ENCODE data around the gene MTMR12. TPM values are rescaled to one million over a fixed set of nuclear protein-coding genes. Genes with fewer than 3 reads are reported as not detected.

MTMR12 gene
- total RNA-seq, 1 donor from 2014 or later = 25.6 TPM

DNA sequence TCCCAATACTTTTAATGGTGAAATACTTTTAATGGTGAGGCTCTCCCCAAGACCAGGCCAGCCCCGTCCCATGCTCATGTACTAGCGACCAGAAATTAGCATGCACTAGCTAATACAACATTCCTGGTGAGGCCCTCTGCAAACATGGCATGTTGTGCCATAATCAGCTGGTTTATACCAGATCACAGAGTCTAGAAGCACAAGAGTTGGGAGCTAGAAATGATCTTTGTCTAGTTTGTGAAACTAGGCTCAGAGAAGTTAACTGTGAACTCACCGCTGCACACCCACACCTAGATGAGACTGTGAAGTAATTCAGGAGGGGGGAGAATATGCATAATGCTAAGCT lies 37.4 kb downstream of the MTMR12 start:
- TF ChIP-seq, protein P1, sequence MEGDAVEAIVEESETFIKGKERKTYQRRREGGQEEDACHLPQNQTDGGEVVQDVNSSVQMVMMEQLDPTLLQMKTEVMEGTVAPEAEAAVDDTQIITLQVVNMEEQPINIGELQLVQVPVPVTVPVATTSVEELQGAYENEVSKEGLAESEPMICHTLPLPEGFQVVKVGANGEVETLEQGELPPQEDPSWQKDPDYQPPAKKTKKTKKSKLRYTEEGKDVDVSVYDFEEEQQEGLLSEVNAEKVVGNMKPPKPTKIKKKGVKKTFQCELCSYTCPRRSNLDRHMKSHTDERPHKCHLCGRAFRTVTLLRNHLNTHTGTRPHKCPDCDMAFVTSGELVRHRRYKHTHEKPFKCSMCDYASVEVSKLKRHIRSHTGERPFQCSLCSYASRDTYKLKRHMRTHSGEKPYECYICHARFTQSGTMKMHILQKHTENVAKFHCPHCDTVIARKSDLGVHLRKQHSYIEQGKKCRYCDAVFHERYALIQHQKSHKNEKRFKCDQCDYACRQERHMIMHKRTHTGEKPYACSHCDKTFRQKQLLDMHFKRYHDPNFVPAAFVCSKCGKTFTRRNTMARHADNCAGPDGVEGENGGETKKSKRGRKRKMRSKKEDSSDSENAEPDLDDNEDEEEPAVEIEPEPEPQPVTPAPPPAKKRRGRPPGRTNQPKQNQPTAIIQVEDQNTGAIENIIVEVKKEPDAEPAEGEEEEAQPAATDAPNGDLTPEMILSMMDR (IDR thresholded peaks at IDR 0.05; ENCODE audit: partially characterized antibody, unreplicated experiment) = no peak
- H3K9me3 Mint-ChIP-seq (ENCODE audit: unreplicated experiment) = no peaks in the 10 kb centered on the region
- no peaks in the 10 kb centered on the region for H3K27me3 Mint-ChIP-seq (ENCODE audit: unreplicated experiment)
- H3K36me3 Mint-ChIP-seq (ENCODE audit: unreplicated experiment) = no peaks in the 10 kb centered on the region
- H3K27ac Mint-ChIP-seq (ENCODE audit: unreplicated experiment) = no peak overlapping the region
- no peak overlapping the region for H3K4me3 Mint-ChIP-seq (ENCODE audit: unreplicated experiment)
- DNase-seq = no peak
- H3K4me1 Mint-ChIP-seq (ENCODE audit: low read depth, unreplicated experiment) = peaks cover 21% of the 10 kb centered on the region

DNA sequence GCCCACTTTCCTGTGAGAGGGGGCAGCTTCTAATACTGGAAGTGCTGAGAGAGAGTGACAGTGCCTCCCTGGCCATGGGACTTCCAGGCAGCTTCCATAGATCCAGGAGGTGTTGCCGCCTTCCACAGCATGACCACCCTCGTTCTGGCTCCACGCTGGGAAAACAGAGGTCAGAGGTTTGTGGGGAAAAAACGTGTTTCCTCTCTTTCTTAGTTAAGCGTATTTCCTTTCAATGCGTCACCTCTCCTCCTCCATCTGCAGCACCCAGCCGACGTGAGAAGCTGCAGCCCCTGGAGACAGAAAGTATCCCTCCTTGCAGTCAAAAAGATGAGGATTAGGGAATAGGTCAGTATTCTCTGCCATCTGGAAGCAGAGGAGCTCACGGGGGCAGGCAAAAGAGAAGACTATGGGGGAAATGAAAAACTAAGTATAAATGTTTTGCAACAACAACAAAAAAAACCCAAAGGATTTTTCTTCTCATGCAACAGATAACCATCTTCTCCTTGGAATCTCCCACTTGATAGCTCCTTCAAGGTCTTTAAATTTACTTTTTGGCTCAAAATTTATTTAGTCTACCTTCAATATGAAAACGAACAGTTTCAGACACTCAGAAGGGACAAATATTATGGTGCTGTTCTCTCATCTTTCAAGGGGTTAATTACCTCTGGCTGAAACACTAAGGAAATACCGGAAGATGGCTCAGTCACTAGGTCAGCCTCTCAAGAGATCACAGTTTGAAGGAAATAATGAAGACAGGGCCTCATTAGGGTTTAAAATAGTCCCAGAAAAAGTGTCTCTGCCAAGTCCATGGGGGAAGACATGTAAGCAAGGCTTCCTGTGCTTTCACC lies 38.0 kb downstream of the MTMR12 start:
- no peak for DNase-seq
- no peak overlapping the region for H3K27ac Mint-ChIP-seq (ENCODE audit: unreplicated experiment)
- H3K36me3 Mint-ChIP-seq (ENCODE audit: unreplicated experiment) = no peaks in the 10 kb centered on the region
- H3K4me3 Mint-ChIP-seq (ENCODE audit: unreplicated experiment) = no peak overlapping the region
- no peaks in the 10 kb centered on the region for H3K27me3 Mint-ChIP-seq (ENCODE audit: unreplicated experiment)
- H3K9me3 Mint-ChIP-seq (ENCODE audit: unreplicated experiment) = no peaks in the 10 kb centered on the region
- peaks cover 21% of the 10 kb centered on the region for H3K4me1 Mint-ChIP-seq (ENCODE audit: low read depth, unreplicated experiment)
- TF ChIP-seq, protein P1 (IDR thresholded peaks at IDR 0.05; ENCODE audit: partially characterized antibody, unreplicated experiment) = no peak

DNA sequence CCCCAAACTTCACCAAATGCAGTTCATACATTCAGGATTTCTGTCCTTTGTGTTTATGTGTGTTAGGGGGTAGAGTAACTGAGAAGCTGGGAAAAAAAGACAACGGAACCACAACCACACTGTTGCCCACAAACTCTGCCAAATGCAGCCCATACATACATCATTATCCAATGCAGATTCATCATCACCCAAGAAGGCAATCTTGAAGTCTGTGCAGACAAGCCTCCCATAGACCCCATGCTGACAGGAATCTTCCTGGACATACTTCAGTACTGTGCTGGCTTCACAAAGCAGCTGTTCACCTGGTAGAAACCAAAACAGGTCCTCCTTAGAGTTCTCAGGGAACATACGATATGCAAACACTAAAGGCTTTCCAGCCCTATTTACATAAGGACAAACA lies 38.9 kb downstream of the MTMR12 start:
- no peaks in the 10 kb centered on the region for H3K9me3 Mint-ChIP-seq (ENCODE audit: unreplicated experiment)
- no peak for DNase-seq
- H3K27me3 Mint-ChIP-seq (ENCODE audit: unreplicated experiment) = no peaks in the 10 kb centered on the region
- H3K4me3 Mint-ChIP-seq (ENCODE audit: unreplicated experiment) = no peak overlapping the region
- H3K36me3 Mint-ChIP-seq (ENCODE audit: unreplicated experiment) = no peaks in the 10 kb centered on the region
- H3K4me1 Mint-ChIP-seq (ENCODE audit: low read depth, unreplicated experiment) = peaks cover 21% of the 10 kb centered on the region
- TF ChIP-seq, protein P1 (IDR thresholded peaks at IDR 0.05; ENCODE audit: partially characterized antibody, unreplicated experiment) = no peak
- no peak overlapping the region for H3K27ac Mint-ChIP-seq (ENCODE audit: unreplicated experiment)

DNA sequence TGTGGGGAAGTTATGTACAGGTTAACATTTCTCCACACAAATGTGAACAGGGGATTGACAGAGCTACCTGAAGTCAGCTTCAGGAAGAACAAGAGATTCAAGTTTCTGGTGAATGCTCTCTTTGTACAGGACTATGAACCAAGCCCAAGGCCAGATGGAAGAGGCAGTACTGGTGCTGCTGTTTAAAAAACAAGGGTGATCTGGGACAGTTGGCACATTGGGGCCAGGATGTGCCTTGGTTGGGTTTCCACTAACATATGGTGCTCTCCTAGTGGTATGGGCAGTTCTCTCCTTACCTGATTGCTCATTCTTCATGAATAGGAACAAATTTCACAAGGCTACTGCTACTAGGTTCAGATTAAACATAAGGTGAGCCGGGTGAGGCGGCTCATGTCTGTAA lies 40.0 kb downstream of the MTMR12 start:
- H3K36me3 Mint-ChIP-seq (ENCODE audit: unreplicated experiment) = no peaks in the 10 kb centered on the region

DNA sequence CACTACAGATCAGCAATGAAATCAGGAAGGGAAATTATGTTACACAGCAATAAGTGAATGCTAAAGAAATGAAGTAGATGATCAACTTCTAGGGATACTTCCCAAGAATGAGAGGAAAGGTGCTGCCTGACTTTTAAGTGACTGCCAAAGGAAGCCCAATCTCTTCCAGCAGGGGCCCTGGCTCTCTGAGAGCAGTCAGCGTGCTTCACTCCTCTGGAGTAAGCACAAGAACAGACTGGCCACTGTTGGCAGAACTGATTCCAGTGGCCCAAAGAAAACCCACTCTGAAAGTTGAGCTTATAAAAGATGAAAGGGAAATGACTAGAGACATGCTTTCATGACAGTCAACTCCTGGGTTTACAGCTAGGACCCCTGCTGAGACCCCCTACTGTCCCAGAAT lies 41.8 kb downstream of the MTMR12 start:
- no peaks in the 10 kb centered on the region for H3K9me3 Mint-ChIP-seq (ENCODE audit: unreplicated experiment)
- peaks cover 18% of the 10 kb centered on the region for H3K4me1 Mint-ChIP-seq (ENCODE audit: low read depth, unreplicated experiment)
- H3K27ac Mint-ChIP-seq (ENCODE audit: unreplicated experiment) = no peak overlapping the region
- H3K4me3 Mint-ChIP-seq (ENCODE audit: unreplicated experiment) = no peak overlapping the region
- no peaks in the 10 kb centered on the region for H3K36me3 Mint-ChIP-seq (ENCODE audit: unreplicated experiment)
- no peaks in the 10 kb centered on the region for H3K27me3 Mint-ChIP-seq (ENCODE audit: unreplicated experiment)
- no peak for DNase-seq
- TF ChIP-seq, protein P1 (IDR thresholded peaks at IDR 0.05; ENCODE audit: partially characterized antibody, unreplicated experiment) = no peak

More for the DNA sequence above, 40.0 kb downstream of the MTMR12 start:
- H3K4me3 Mint-ChIP-seq (ENCODE audit: unreplicated experiment) = no peak overlapping the region
- TF ChIP-seq, protein P1 (IDR thresholded peaks at IDR 0.05; ENCODE audit: partially characterized antibody, unreplicated experiment) = no peak
- H3K27ac Mint-ChIP-seq (ENCODE audit: unreplicated experiment) = no peak overlapping the region
- H3K27me3 Mint-ChIP-seq (ENCODE audit: unreplicated experiment) = no peaks in the 10 kb centered on the region
- DNase-seq = no peak
- H3K4me1 Mint-ChIP-seq (ENCODE audit: low read depth, unreplicated experiment) = peaks cover 21% of the 10 kb centered on the region
- no peaks in the 10 kb centered on the region for H3K9me3 Mint-ChIP-seq (ENCODE audit: unreplicated experiment)

Measured in glutamatergic neuron (in vitro differentiated cells).